SK-N-SH treated with all-trans-retinoic acid at 6 μM for 48 hours (cell line): ENCODE results near the gene CSF1R.
"Not testable (repeated sequence)": the region's sequence is repeated elsewhere in the genome, so short reads cannot be mapped to it uniquely, and the experiment has no call there.

Experiments used
- ARNTL ChIP-seq: fragments of 450-650 bp; formaldehyde crosslinking; IDR thresholded peaks from 2 replicates; pipeline ENCODE4 v1.5.0; 2020; ENCODE audit warnings: low read depth, mild to moderate bottlenecking, moderate library complexity, borderline replicate concordance
- ESRRG ChIP-seq: fragments of 250-450 bp; sonication (Bioruptor Pico); IDR thresholded peaks from 2 replicates; pipeline ENCODE4 v1.6.1; 2021; ENCODE audit warnings: mild to moderate bottlenecking
- ISL1 ChIP-seq: fragments of 250-450 bp; sonication (Bioruptor Pico); IDR thresholded peaks from 2 replicates; pipeline ENCODE4 v2.1.2; 2022; ENCODE audit warnings: mild to moderate bottlenecking, moderate library complexity
- RARB ChIP-seq: fragments of 250-450 bp; sonication (Bioruptor Pico); IDR thresholded peaks from 2 replicates; pipeline ENCODE4 v1.8.0; 2021; ENCODE audit warnings: mild to moderate bottlenecking, moderate library complexity
- SNAI2 ChIP-seq: fragments of 250-450 bp; sonication (Bioruptor Pico); IDR thresholded peaks from 2 replicates; pipeline ENCODE4 v1.5.0; 2020; ENCODE audit warnings: mild to moderate bottlenecking, moderate library complexity
- TCF4 ChIP-seq: fragments of 250-450 bp; sonication (Bioruptor Pico); IDR thresholded peaks from 2 replicates; pipeline ENCODE4 v1.8.0; 2021; ENCODE audit warnings: mild to moderate bottlenecking, moderate library complexity, borderline replicate concordance
- TOX ChIP-seq: fragments of 250-450 bp; sonication (Bioruptor Pico); IDR thresholded peaks from 2 replicates; pipeline ENCODE4 v1.8.0; 2021; ENCODE audit warnings: mild to moderate bottlenecking, moderate library complexity, borderline replicate concordance
- ZFP3 ChIP-seq: fragments of 250-450 bp; sonication (Bioruptor Pico); IDR thresholded peaks from 2 replicates; pipeline ENCODE4 v1.5.0; 2020; ENCODE audit warnings: mild to moderate bottlenecking, moderate library complexity
- ZNF70 ChIP-seq: fragments of 450-650 bp; formaldehyde crosslinking; IDR thresholded peaks from 2 replicates; pipeline ENCODE4 v1.5.0; 2020; ENCODE audit warnings: mild to moderate bottlenecking, moderate library complexity
- TF ChIP-seq, protein P1 (sequence below): fragments of 250-450 bp; sonication (Bioruptor Pico); IDR thresholded peaks from 2 replicates; pipeline ENCODE4 v1.8.0; 2020; ENCODE audit warnings: mild to moderate bottlenecking, moderate library complexity, borderline replicate concordance

DNA sequence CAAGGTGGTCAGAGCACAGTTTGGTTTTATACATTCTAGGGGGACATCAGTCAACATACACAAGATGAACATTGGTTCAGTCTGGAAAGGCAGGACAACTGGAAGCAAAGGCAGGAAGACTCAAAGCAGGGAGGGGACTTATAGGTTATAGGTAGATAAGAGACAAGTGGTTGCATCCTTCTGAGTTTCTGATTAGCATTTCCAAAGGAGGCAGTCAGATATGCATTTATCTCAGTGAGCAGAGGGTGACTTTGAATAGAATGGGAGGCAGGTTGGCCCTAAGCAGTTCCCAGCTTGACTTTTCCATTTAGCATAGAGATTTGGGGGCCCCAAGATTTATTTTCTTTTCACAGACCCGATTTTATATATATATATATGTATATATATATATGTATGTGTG lies 58.3 kb downstream of the CSF1R start:
- not testable (repeated sequence) for TF ChIP-seq ESRRG (CRISPR knock-in tag); TCF4 (CRISPR knock-in tag); TOX; RARB (CRISPR knock-in tag); ISL1 (CRISPR knock-in tag); ZFP3; SNAI2 (CRISPR knock-in tag); ZNF70 (CRISPR knock-in tag); ARNTL (CRISPR knock-in tag)
- TF ChIP-seq, protein P1, sequence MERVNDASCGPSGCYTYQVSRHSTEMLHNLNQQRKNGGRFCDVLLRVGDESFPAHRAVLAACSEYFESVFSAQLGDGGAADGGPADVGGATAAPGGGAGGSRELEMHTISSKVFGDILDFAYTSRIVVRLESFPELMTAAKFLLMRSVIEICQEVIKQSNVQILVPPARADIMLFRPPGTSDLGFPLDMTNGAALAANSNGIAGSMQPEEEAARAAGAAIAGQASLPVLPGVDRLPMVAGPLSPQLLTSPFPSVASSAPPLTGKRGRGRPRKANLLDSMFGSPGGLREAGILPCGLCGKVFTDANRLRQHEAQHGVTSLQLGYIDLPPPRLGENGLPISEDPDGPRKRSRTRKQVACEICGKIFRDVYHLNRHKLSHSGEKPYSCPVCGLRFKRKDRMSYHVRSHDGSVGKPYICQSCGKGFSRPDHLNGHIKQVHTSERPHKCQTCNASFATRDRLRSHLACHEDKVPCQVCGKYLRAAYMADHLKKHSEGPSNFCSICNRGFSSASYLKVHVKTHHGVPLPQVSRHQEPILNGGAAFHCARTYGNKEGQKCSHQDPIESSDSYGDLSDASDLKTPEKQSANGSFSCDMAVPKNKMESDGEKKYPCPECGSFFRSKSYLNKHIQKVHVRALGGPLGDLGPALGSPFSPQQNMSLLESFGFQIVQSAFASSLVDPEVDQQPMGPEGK (CRISPR knock-in tag): not testable (repeated sequence)
